Measurements from ENCODE around the gene IPO13.

The IPO13 gene

DNA sequence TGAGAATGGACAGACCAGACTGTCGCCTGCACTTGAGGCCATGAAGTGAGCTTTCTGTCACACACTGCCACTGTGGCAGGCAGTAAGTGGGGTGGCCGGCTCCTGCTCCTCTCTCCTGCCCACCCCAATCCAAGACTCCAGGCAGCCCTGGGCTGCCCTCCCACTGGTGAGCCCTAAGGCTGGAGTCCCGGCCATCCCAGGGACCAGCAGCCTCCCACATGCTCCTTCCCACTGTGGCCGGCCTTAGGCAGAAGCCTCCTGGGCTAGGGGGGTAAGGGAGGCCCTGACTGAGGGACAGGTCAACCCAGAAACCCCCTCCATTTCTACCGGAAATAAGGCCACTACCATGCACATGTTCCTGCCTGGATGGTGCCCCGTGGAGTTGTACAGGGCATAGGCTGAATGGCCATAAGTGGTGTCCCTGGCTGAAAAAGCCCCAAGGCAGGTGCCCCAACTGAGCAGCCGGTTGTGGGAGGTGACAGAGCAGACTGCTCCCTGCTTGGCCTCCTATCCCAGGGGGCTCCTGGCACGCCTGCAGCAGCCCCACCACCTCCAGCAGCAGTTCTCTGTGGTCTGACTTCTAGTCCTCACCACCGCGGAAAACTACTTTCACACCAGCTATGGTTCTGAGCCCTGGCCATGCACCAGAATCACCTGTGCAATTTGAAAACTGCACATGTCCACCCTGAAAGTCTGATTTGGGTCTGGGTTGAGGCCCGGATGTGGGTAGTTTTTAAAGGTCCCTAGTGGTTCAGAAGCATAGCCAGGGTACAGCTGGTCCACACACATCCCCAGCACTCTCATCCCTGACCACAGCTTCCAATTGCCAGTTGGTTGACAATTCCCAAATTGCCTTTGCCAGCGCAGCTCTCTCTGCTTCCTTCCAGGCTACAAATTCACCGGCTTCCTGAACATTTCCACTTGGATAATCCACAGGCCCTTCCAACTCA lies 14.8 kb upstream of the IPO13 start:
- no peak overlapping the region for H3K4me3 ChIP-seq (ENCODE audit: insufficient read length, low read depth)
- no peak for DNase-seq (ENCODE audit: low read depth, low spot score)

DNA sequence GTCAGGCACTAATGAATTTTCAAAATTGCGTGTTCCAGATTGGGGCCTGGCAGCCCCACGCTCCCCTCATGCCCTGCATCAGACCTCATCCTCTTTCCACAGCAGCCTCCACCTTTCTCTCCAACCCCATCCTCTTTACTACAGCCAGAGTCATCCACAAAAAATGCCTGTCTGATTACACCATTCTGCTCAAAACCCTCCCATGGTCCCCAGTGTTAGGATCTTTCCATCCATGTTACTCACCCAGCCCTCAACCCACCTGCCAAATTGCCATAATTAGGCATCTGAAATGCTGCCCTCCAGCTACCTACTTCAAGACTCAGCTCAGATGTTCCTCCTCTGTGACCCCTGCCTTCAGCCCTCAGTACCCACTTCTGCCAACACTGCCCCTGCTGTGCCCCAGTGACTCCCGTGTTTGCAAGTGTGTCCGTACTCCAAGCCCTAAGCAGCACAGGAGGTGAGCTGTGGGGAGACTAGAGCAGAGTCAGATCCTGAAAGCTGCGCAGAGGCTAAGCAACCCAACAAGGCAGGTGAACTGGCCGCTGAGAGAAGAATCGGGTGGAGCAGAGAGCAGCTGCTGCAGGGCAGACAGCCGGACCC lies 13.9 kb upstream of the IPO13 start:
- Histone ChIP-seq H3K9ac (ENCODE audit: insufficient read length, low read depth) (peak overlapping the region; percentile 82), H3K4me1 (ENCODE audit: insufficient read depth, insufficient read length) (peaks cover 63% of the 10 kb centered on the region), H3K4me3 (ENCODE audit: insufficient read length, low read depth) (peak overlapping the region; percentile 60), H3K36me3 (ENCODE audit: insufficient read depth, insufficient read length, low read length) (peaks cover 24% of the 10 kb centered on the region), H3K27me3 (ENCODE audit: insufficient read depth, insufficient read length) (peaks cover 23% of the 10 kb centered on the region), H3K9me3 (ENCODE audit: insufficient read depth, low read length) (no peaks in the 10 kb centered on the region)
- TF ChIP-seq ZNF274 (IDR thresholded peaks at IDR 0.05; ENCODE audit: low read depth, low read length): no peak
- TF ChIP-seq YY1 (IDR thresholded peaks at IDR 0.05; ENCODE audit: insufficient read depth, insufficient read length): no peak
- TF ChIP-seq SUZ12 (IDR thresholded peaks at IDR 0.05; ENCODE audit: extremely low read depth, insufficient read depth, insufficient read length): no peak
- no peak for DNase-seq (ENCODE audit: low read depth, low spot score)

More for the DNA sequence above, 14.8 kb upstream of the IPO13 start:
- Histone ChIP-seq H3K9ac (ENCODE audit: insufficient read length, low read depth) (peak overlapping the region; percentile 3), H3K27me3 (ENCODE audit: insufficient read depth, insufficient read length) (peaks cover 23% of the 10 kb centered on the region), H3K9me3 (ENCODE audit: insufficient read depth, low read length) (no peaks in the 10 kb centered on the region), H3K4me1 (ENCODE audit: insufficient read depth, insufficient read length) (peaks cover 56% of the 10 kb centered on the region), H3K36me3 (ENCODE audit: insufficient read depth, insufficient read length, low read length) (peaks cover 15% of the 10 kb centered on the region)
- TF ChIP-seq SUZ12 (IDR thresholded peaks at IDR 0.05; ENCODE audit: extremely low read depth, insufficient read depth, insufficient read length): no peak
- TF ChIP-seq YY1 (IDR thresholded peaks at IDR 0.05; ENCODE audit: insufficient read depth, insufficient read length): no peak
- no peak for TF ChIP-seq ZNF274 (IDR thresholded peaks at IDR 0.05; ENCODE audit: low read depth, low read length)

DNA sequence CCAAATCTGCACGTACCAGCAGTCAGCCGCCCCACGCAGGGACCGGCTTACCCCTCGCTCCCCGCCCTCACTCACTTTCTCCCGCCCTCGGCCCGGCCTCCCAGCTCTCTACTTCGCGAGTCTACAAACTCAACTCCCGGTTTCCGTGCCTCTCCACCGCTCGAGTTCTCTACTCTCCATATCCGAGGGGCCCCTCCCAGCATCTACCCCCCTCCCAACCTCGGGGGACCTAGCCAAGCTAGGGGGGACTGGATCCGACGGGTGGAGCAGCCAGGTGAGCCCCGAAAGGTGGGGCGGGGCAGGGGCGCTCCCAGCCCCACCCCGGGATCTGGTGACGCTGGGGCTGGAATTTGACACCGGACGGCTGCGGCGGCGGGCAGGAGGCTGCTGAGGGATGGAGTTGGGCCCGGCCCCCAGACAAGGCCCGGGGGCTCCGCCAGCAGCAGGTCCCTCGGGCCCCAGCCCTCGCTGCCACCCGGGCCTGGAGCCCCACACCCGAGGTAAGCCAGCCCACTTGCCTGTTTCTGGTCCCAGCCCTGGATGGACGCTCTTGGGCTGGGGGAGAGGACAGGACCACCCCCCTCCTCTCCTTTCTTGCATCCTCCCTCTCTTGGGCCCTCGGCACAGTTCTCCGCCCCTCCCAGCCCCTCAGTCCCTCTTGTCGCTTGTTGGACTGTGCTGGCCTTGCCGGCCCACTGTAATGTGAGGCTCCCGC lies 13.2 kb upstream of the IPO13 start, which contains the start of gene ARTN:
Gene ARTN, plus strand, starts transcription at position 416 of the 715 bp plus-strand sequence. CDS start 1,856 bp downstream, outside the sequence.
- peaks cover 23% of the 10 kb centered on the region for H3K27me3 ChIP-seq (ENCODE audit: insufficient read depth, insufficient read length)
- no peaks in the 10 kb centered on the region for H3K9me3 ChIP-seq (ENCODE audit: insufficient read depth, low read length)
- peak within 1 kb of the TSS; percentile 60 for H3K4me3 ChIP-seq (ENCODE audit: insufficient read length, low read depth)
- no peak for TF ChIP-seq ZNF274 (IDR thresholded peaks at IDR 0.05; ENCODE audit: low read depth, low read length)
- no peak for TF ChIP-seq SUZ12 (IDR thresholded peaks at IDR 0.05; ENCODE audit: extremely low read depth, insufficient read depth, insufficient read length)
- H3K4me1 ChIP-seq (ENCODE audit: insufficient read depth, insufficient read length): peaks cover 69% of the 10 kb centered on the region
- peak within 1 kb of the TSS; percentile 82 for H3K9ac ChIP-seq (ENCODE audit: insufficient read length, low read depth)
- H3K36me3 ChIP-seq (ENCODE audit: insufficient read depth, insufficient read length, low read length): peaks cover 27% of the 10 kb centered on the region
- DNase-seq (ENCODE audit: low read depth, low spot score): no peak

DNA sequence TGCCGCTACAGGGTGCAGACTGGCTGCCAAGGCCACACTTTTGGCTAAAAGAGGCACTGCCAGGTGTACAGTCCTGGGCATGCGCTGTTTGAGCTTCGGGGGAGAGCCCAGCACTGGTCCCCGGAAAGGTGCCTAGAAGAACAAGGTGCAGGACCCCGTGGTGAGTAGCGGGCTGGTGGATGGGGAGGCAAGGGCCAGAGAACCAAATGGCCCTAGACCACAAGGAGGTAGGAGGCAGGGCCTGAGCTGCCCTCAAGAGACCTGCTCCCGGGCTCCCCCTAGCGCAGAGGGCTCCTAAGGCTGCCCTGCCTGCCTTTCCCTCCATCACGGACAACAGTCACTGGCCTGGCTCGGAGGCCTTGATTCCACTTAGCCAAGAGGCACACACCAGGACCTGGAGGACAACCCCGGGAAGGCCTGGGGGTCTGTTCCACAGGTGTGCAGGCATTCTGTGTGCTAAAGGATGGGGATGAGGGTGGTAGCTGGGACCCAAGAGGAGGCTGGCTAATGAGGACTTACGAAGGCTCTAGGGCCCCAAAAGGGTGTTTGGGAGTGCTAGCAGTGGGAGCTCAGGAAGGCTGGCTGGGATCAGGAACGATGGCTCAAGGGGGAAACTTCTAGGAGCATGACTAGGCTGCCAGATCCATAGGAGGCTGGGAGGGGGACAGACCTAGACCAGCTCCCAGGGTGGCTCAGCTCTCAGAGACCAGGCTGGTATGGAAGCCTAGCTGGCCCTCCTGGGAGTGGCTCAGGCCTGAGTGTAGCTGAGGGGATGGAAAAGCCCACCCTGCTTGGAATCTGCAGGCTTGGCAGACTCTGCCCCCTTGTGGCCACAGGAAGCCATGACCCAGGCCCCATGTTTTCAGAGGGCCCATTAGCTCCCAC lies 12.4 kb upstream of the IPO13 start:
- H3K9ac ChIP-seq (ENCODE audit: insufficient read length, low read depth): peak overlapping the region; percentile 82
- TF ChIP-seq ZNF274 (IDR thresholded peaks at IDR 0.05; ENCODE audit: low read depth, low read length) (no peak), YY1 (IDR thresholded peaks at IDR 0.05; ENCODE audit: insufficient read depth, insufficient read length) (peak; percentile 12), SUZ12 (IDR thresholded peaks at IDR 0.05; ENCODE audit: extremely low read depth, insufficient read depth, insufficient read length) (no peak)
- DNase-seq (ENCODE audit: low read depth, low spot score): peak; percentile 91
- peaks cover 23% of the 10 kb centered on the region for H3K27me3 ChIP-seq (ENCODE audit: insufficient read depth, insufficient read length)
- H3K36me3 ChIP-seq (ENCODE audit: insufficient read depth, insufficient read length, low read length): peaks cover 27% of the 10 kb centered on the region
- peaks cover 70% of the 10 kb centered on the region for H3K4me1 ChIP-seq (ENCODE audit: insufficient read depth, insufficient read length)
- no peaks in the 10 kb centered on the region for H3K9me3 ChIP-seq (ENCODE audit: insufficient read depth, low read length)
- H3K4me3 ChIP-seq (ENCODE audit: insufficient read length, low read depth): peak overlapping the region; percentile 60

DNA sequence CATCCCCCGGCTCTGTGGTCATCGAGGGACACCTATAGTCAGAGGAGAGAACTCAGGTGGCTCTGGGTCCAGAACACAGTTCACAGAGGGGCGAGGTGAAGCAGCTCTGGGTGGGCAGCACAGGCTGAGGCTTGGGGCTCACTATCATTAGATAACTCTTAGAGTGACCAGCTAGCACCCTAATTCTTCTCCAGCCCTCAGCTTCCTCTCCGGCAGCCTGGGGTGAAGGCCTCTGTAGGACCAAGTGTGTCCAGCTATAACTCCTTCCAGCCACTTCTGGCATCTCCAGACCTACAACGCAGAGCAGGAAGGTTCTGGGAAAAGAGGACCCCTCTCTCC lies 11.8 kb upstream of the IPO13 start:
- peaks cover 27% of the 10 kb centered on the region for H3K36me3 ChIP-seq (ENCODE audit: insufficient read depth, insufficient read length, low read length)
- H3K9me3 ChIP-seq (ENCODE audit: insufficient read depth, low read length): no peaks in the 10 kb centered on the region
- H3K4me1 ChIP-seq (ENCODE audit: insufficient read depth, insufficient read length): peaks cover 66% of the 10 kb centered on the region
- H3K4me3 ChIP-seq (ENCODE audit: insufficient read length, low read depth): no peak overlapping the region
- TF ChIP-seq YY1 (IDR thresholded peaks at IDR 0.05; ENCODE audit: insufficient read depth, insufficient read length): no peak
- TF ChIP-seq ZNF274 (IDR thresholded peaks at IDR 0.05; ENCODE audit: low read depth, low read length): no peak
- no peak for TF ChIP-seq SUZ12 (IDR thresholded peaks at IDR 0.05; ENCODE audit: extremely low read depth, insufficient read depth, insufficient read length)
- no peak for DNase-seq (ENCODE audit: low read depth, low spot score)
- no peak overlapping the region for H3K9ac ChIP-seq (ENCODE audit: insufficient read length, low read depth)
- H3K27me3 ChIP-seq (ENCODE audit: insufficient read depth, insufficient read length): peaks cover 23% of the 10 kb centered on the region

DNA sequence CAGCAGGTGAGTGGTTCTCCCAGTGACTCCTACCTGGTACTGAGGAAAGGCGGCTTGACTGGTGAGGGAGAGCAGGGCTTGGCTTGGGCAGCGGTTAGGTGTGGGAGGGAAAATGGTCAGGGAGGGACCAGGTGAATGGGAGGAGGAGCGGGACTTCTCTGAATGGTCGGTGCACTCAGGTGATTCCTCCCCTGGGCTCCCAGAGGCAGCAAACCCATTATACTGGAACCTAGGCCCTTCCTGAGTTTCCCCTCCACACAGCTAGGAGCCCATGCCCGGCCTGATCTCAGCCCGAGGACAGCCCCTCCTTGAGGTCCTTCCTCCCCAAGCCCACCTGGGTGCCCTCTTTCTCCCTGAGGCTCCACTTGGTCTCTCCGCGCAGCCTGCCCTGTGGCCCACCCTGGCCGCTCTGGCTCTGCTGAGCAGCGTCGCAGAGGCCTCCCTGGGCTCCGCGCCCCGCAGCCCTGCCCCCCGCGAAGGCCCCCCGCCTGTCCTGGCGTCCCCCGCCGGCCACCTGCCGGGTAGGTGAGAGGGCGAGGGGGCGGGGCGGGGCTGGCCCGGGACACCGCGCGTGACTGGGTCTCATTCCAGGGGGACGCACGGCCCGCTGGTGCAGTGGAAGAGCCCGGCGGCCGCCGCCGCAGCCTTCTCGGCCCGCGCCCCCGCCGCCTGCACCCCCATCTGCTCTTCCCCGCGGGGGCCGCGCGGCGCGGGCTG lies 10.9 kb upstream of the IPO13 start:
- Histone ChIP-seq H3K9me3 (ENCODE audit: insufficient read depth, low read length) (no peaks in the 10 kb centered on the region), H3K4me1 (ENCODE audit: insufficient read depth, insufficient read length) (peaks cover 57% of the 10 kb centered on the region), H3K27me3 (ENCODE audit: insufficient read depth, insufficient read length) (peaks cover 23% of the 10 kb centered on the region), H3K36me3 (ENCODE audit: insufficient read depth, insufficient read length, low read length) (peaks cover 22% of the 10 kb centered on the region), H3K9ac (ENCODE audit: insufficient read length, low read depth) (peak overlapping the region; percentile 82), H3K4me3 (ENCODE audit: insufficient read length, low read depth) (peak overlapping the region; percentile 48)
- TF ChIP-seq YY1 (IDR thresholded peaks at IDR 0.05; ENCODE audit: insufficient read depth, insufficient read length): no peak
- TF ChIP-seq ZNF274 (IDR thresholded peaks at IDR 0.05; ENCODE audit: low read depth, low read length): no peak
- TF ChIP-seq SUZ12 (IDR thresholded peaks at IDR 0.05; ENCODE audit: extremely low read depth, insufficient read depth, insufficient read length): no peak
- no peak for DNase-seq (ENCODE audit: low read depth, low spot score)

All from NT2/D1 (cell line).